ENCODE data around the gene GPC6. TPM values are rescaled to one million over a fixed set of nuclear protein-coding genes. Genes with fewer than 3 reads are reported as not detected.

GPC6 gene
- polyA plus RNA-seq, 4 donors = 0.22 to 45.0 (median 1.4) TPM

- Histone ChIP-seq H3K36me3 (ENCODE audit: control insufficient read depth in 3 of 3, insufficient read depth in 2 of 3, low read depth in 1 of 3, low read length in 3 of 3) (no peaks in the 10 kb centered on the region), H3K27ac (ENCODE audit: low read depth in 1 of 3, low read length in 2 of 3) (no peak overlapping the region), H3K4me1 (ENCODE audit: control insufficient read depth in 3 of 3, insufficient read depth in 2 of 3, low read depth in 1 of 3, low read length in 2 of 3) (peaks cover 0 to 7% (median 0%) of the 10 kb centered on the region in 3 donors), H3K9me3 (ENCODE audit: control insufficient read depth in 2 of 2, insufficient read depth in 1 of 2, low read depth in 1 of 2, low read length in 1 of 2) (no peaks in the 10 kb centered on the region), H3K27me3 (ENCODE audit: control insufficient read depth in 3 of 3, insufficient read depth in 3 of 3, low read length in 3 of 3) (no peaks in the 10 kb centered on the region), H3K4me3 (ENCODE audit: low read depth in 1 of 3, low read length in 3 of 3) (no peak overlapping the region)
- 84 to 88% (median 88%) methylated on average over 4 of the region's 4 CpGs for WGBS, 3 donors
- FAIRE-seq = no peak
- no peak for DNase-seq
Observed at GRCh38 chr13:94233837-94234236, 1007.2 kb downstream of the GPC6 start.

GRCh38 chr13:94234738-94235137, 1008.1 kb downstream of the GPC6 start:
- no peak for FAIRE-seq
- H3K9me3 ChIP-seq (ENCODE audit: control insufficient read depth in 2 of 2, insufficient read depth in 1 of 2, low read depth in 1 of 2, low read length in 1 of 2) = no peaks in the 10 kb centered on the region
- H3K27ac ChIP-seq (ENCODE audit: low read depth in 1 of 3, low read length in 2 of 3) = no peak overlapping the region
- H3K4me1 ChIP-seq (ENCODE audit: control insufficient read depth in 3 of 3, insufficient read depth in 2 of 3, low read depth in 1 of 3, low read length in 2 of 3) = peaks cover 0 to 7% (median 0%) of the 10 kb centered on the region in 3 donors
- no peaks in the 10 kb centered on the region for H3K36me3 ChIP-seq (ENCODE audit: control insufficient read depth in 3 of 3, insufficient read depth in 2 of 3, low read depth in 1 of 3, low read length in 3 of 3)
- H3K4me3 ChIP-seq (ENCODE audit: low read depth in 1 of 3, low read length in 3 of 3) = no peak overlapping the region
- no peaks in the 10 kb centered on the region for H3K27me3 ChIP-seq (ENCODE audit: control insufficient read depth in 3 of 3, insufficient read depth in 3 of 3, low read length in 3 of 3)
- DNase-seq = no peak
- WGBS, 3 donors = 70 to 88% (median 82%) methylated on average over 2 of the region's 2 CpGs

- Histone ChIP-seq H3K27me3 (ENCODE audit: control insufficient read depth in 3 of 3, insufficient read depth in 3 of 3, low read length in 3 of 3) (no peaks in the 10 kb centered on the region), H3K9me3 (ENCODE audit: control insufficient read depth in 2 of 2, insufficient read depth in 1 of 2, low read depth in 1 of 2, low read length in 1 of 2) (no peaks in the 10 kb centered on the region), H3K4me1 (ENCODE audit: control insufficient read depth in 3 of 3, insufficient read depth in 2 of 3, low read depth in 1 of 3, low read length in 2 of 3) (peaks cover 0 to 7% (median 0%) of the 10 kb centered on the region in 3 donors), H3K36me3 (ENCODE audit: control insufficient read depth in 3 of 3, insufficient read depth in 2 of 3, low read depth in 1 of 3, low read length in 3 of 3) (no peaks in the 10 kb centered on the region), H3K27ac (ENCODE audit: low read depth in 1 of 3, low read length in 2 of 3) (peak overlapping the region in 1 of 3 donors; percentile 45), H3K4me3 (ENCODE audit: low read depth in 1 of 3, low read length in 3 of 3) (no peak overlapping the region)
- peak in 1 of 2 donors; percentile 37 for DNase-seq
- 11 to 41% (median 14%) methylated on average over 2 of the region's 2 CpGs for WGBS, 3 donors
- FAIRE-seq = no peak
Observed at GRCh38 chr13:94236132-94236531, 1009.5 kb downstream of the GPC6 start.

- H3K27me3 ChIP-seq (ENCODE audit: control insufficient read depth in 3 of 3, insufficient read depth in 3 of 3, low read length in 3 of 3) = no peaks in the 10 kb centered on the region
- peak overlapping the region in 1 of 3 donors; percentile 45 for H3K27ac ChIP-seq (ENCODE audit: low read depth in 1 of 3, low read length in 2 of 3)
- H3K36me3 ChIP-seq (ENCODE audit: control insufficient read depth in 3 of 3, insufficient read depth in 2 of 3, low read depth in 1 of 3, low read length in 3 of 3) = no peaks in the 10 kb centered on the region
- H3K4me3 ChIP-seq (ENCODE audit: low read depth in 1 of 3, low read length in 3 of 3) = no peak overlapping the region
- FAIRE-seq (no peak), DNase-seq (peak; percentile 12 to 42)
- no peaks in the 10 kb centered on the region for H3K9me3 ChIP-seq (ENCODE audit: control insufficient read depth in 2 of 2, insufficient read depth in 1 of 2, low read depth in 1 of 2, low read length in 1 of 2)
- H3K4me1 ChIP-seq (ENCODE audit: control insufficient read depth in 3 of 3, insufficient read depth in 2 of 3, low read depth in 1 of 3, low read length in 2 of 3) = peaks cover 0 to 7% (median 0%) of the 10 kb centered on the region in 3 donors
Observed at GRCh38 chr13:94236872-94237271, 1010.3 kb downstream of the GPC6 start.

GRCh38 chr13:94239135-94239534, 1012.5 kb downstream of the GPC6 start:
- Histone ChIP-seq H3K9me3 (ENCODE audit: control insufficient read depth in 2 of 2, insufficient read depth in 1 of 2, low read depth in 1 of 2, low read length in 1 of 2) (no peaks in the 10 kb centered on the region), H3K27ac (ENCODE audit: low read depth in 1 of 3, low read length in 2 of 3) (no peak overlapping the region), H3K36me3 (ENCODE audit: control insufficient read depth in 3 of 3, insufficient read depth in 2 of 3, low read depth in 1 of 3, low read length in 3 of 3) (no peaks in the 10 kb centered on the region), H3K4me1 (ENCODE audit: control insufficient read depth in 3 of 3, insufficient read depth in 2 of 3, low read depth in 1 of 3, low read length in 2 of 3) (peaks cover 0 to 7% (median 0%) of the 10 kb centered on the region in 3 donors), H3K27me3 (ENCODE audit: control insufficient read depth in 3 of 3, insufficient read depth in 3 of 3, low read length in 3 of 3) (no peaks in the 10 kb centered on the region), H3K4me3 (ENCODE audit: low read depth in 1 of 3, low read length in 3 of 3) (no peak overlapping the region)
- 48 to 74% (median 53%) methylated on average over 3 of the region's 3 CpGs for WGBS, 3 donors
- DNase-seq = no peak
- FAIRE-seq = no peak

- Histone ChIP-seq H3K4me3 (ENCODE audit: low read depth in 1 of 3, low read length in 3 of 3) (no peak overlapping the region), H3K9me3 (ENCODE audit: control insufficient read depth in 2 of 2, insufficient read depth in 1 of 2, low read depth in 1 of 2, low read length in 1 of 2) (no peaks in the 10 kb centered on the region), H3K4me1 (ENCODE audit: control insufficient read depth in 3 of 3, insufficient read depth in 2 of 3, low read depth in 1 of 3, low read length in 2 of 3) (peaks cover 0 to under 1% (median 0%) of the 10 kb centered on the region in 3 donors), H3K27me3 (ENCODE audit: control insufficient read depth in 3 of 3, insufficient read depth in 3 of 3, low read length in 3 of 3) (no peaks in the 10 kb centered on the region), H3K36me3 (ENCODE audit: control insufficient read depth in 3 of 3, insufficient read depth in 2 of 3, low read depth in 1 of 3, low read length in 3 of 3) (no peaks in the 10 kb centered on the region), H3K27ac (ENCODE audit: low read depth in 1 of 3, low read length in 2 of 3) (no peak overlapping the region)
- FAIRE-seq (no peak), DNase-seq (no peak)
Observed at GRCh38 chr13:94242554-94242953, 1015.9 kb downstream of the GPC6 start.

GRCh38 chr13:94243551-94243950, 1016.9 kb downstream of the GPC6 start:
- no peaks in the 10 kb centered on the region for H3K36me3 ChIP-seq (ENCODE audit: control insufficient read depth in 3 of 3, insufficient read depth in 2 of 3, low read depth in 1 of 3, low read length in 3 of 3)
- H3K4me3 ChIP-seq (ENCODE audit: low read depth in 1 of 3, low read length in 3 of 3) = no peak overlapping the region
- H3K27ac ChIP-seq (ENCODE audit: low read depth in 1 of 3, low read length in 2 of 3) = no peak overlapping the region
- no peak for DNase-seq
- H3K4me1 ChIP-seq (ENCODE audit: control insufficient read depth in 3 of 3, insufficient read depth in 2 of 3, low read depth in 1 of 3, low read length in 2 of 3) = no peaks in the 10 kb centered on the region
- no peaks in the 10 kb centered on the region for H3K9me3 ChIP-seq (ENCODE audit: control insufficient read depth in 2 of 2, insufficient read depth in 1 of 2, low read depth in 1 of 2, low read length in 1 of 2)
- no peaks in the 10 kb centered on the region for H3K27me3 ChIP-seq (ENCODE audit: control insufficient read depth in 3 of 3, insufficient read depth in 3 of 3, low read length in 3 of 3)
- no peak for FAIRE-seq

GRCh38 chr13:94246495-94246894, 1019.9 kb downstream of the GPC6 start:
- Histone ChIP-seq H3K27ac (ENCODE audit: low read depth in 1 of 3, low read length in 2 of 3) (no peak overlapping the region), H3K9me3 (ENCODE audit: control insufficient read depth in 2 of 2, insufficient read depth in 1 of 2, low read depth in 1 of 2, low read length in 1 of 2) (no peaks in the 10 kb centered on the region), H3K4me3 (ENCODE audit: low read depth in 1 of 3, low read length in 3 of 3) (no peak overlapping the region), H3K36me3 (ENCODE audit: control insufficient read depth in 3 of 3, insufficient read depth in 2 of 3, low read depth in 1 of 3, low read length in 3 of 3) (no peaks in the 10 kb centered on the region), H3K27me3 (ENCODE audit: control insufficient read depth in 3 of 3, insufficient read depth in 3 of 3, low read length in 3 of 3) (no peaks in the 10 kb centered on the region), H3K4me1 (ENCODE audit: control insufficient read depth in 3 of 3, insufficient read depth in 2 of 3, low read depth in 1 of 3, low read length in 2 of 3) (no peaks in the 10 kb centered on the region)
- 81 to 88% (median 87%) methylated on average over 1 of the region's 1 CpG for WGBS, 3 donors
- no peak for DNase-seq
- no peak for FAIRE-seq

GRCh38 chr13:94247890-94248289, 1021.3 kb downstream of the GPC6 start:
- no peaks in the 10 kb centered on the region for H3K27me3 ChIP-seq (ENCODE audit: control insufficient read depth in 3 of 3, insufficient read depth in 3 of 3, low read length in 3 of 3)
- no peak overlapping the region for H3K27ac ChIP-seq (ENCODE audit: low read depth in 1 of 3, low read length in 2 of 3)
- no peak overlapping the region for H3K4me3 ChIP-seq (ENCODE audit: low read depth in 1 of 3, low read length in 3 of 3)
- 90 to 93% (median 91%) methylated on average over 1 of the region's 1 CpG for WGBS, 3 donors
- no peaks in the 10 kb centered on the region for H3K36me3 ChIP-seq (ENCODE audit: control insufficient read depth in 3 of 3, insufficient read depth in 2 of 3, low read depth in 1 of 3, low read length in 3 of 3)
- no peak for DNase-seq
- no peak for FAIRE-seq
- no peaks in the 10 kb centered on the region for H3K9me3 ChIP-seq (ENCODE audit: control insufficient read depth in 2 of 2, insufficient read depth in 1 of 2, low read depth in 1 of 2, low read length in 1 of 2)
- H3K4me1 ChIP-seq (ENCODE audit: control insufficient read depth in 3 of 3, insufficient read depth in 2 of 3, low read depth in 1 of 3, low read length in 2 of 3) = no peaks in the 10 kb centered on the region

Data from small intestine (tissue), 7 donors.